Measurements from ENCODE around the gene NCAN. TPM values are rescaled to one million over a fixed set of nuclear protein-coding genes. Genes with fewer than 3 reads are reported as not detected.

The NCAN gene
- total RNA-seq, 2 donors from 2014 or later, result not detected

- intact Hi-C loops (cut with DNase I), result loop anchor here in 1 of 2 donors (10.0 kb wide), 1 partner anchor 133 kb away; the partner anchor contains the start of genes MAU2 and SUGP1
- ATAC-seq (peak; percentile 97), DNase-seq (peak; percentile 99)
Measured at GRCh38 chr19:19192078-19192882, 19.5 kb upstream of the NCAN start, which contains the start of the genes BORCS8 and RFXANK. Gene BORCS8, minus strand, starts transcription at chr19:19192152. Its CDS starts 35 bp downstream, at chr19:19192117. Gene RFXANK, plus strand, starts transcription at chr19:19192258. Its CDS starts 1,689 bp downstream, at chr19:19193947.

GRCh38 chr19:19192910-19193423 is 18.8 kb upstream of the NCAN start:
- intact Hi-C loops (cut with DNase I), result loop anchor here in 1 of 2 donors (10.0 kb wide), 1 partner anchor 132 kb away; the partner anchor contains the start of genes MAU2 and SUGP1
- DNase-seq (no peak), ATAC-seq (peak in 1 of 2 donors; percentile 1)

GRCh38 chr19:19193926-19194325 is 17.8 kb upstream of the NCAN start:
- DNase-seq, result no peak
- intact Hi-C loops (cut with DNase I), result loop anchor here in 1 of 2 donors (10.0 kb wide), 1 partner anchor 131 kb away; the partner anchor contains the start of genes MAU2 and SUGP1
- no peak for ATAC-seq

GRCh38 chr19:19201697-19202630 is 9.8 kb upstream of the NCAN start:
- DNase-seq (no peak), ATAC-seq (no peak)
- intact Hi-C loops (cut with DNase I), result no loop called here

GRCh38 chr19:19202707-19203011 is 9.1 kb upstream of the NCAN start:
- DNase-seq (no peak), ATAC-seq (peak in 1 of 2 donors; percentile 6)
- intact Hi-C loops (cut with DNase I), result no loop called here

- ATAC-seq (peak; percentile 94 to 96), DNase-seq (peak; percentile 96)
- intact Hi-C loops (cut with DNase I), result no loop called here
Measured at GRCh38 chr19:19203012-19203856, 8.5 kb upstream of the NCAN start, which contains the start of gene NR2C2AP. Gene NR2C2AP, minus strand, starts transcription at chr19:19203414. Its CDS starts 354 bp downstream, at chr19:19203060.

GRCh38 chr19:19204181-19204580 is 7.6 kb upstream of the NCAN start:
- intact Hi-C loops (cut with DNase I), result no loop called here
- ATAC-seq, result no peak

GRCh38 chr19:19205416-19206410 is 6.0 kb upstream of the NCAN start:
- ATAC-seq, result no peak

More at GRCh38 chr19:19204181-19204580, 7.6 kb upstream of the NCAN start:
- DNase-seq, result no peak

GRCh38 chr19:19206938-19207337 is 4.8 kb upstream of the NCAN start:
- ATAC-seq (no peak), DNase-seq (no peak)
- intact Hi-C loops (cut with DNase I), result no loop called here

More at GRCh38 chr19:19205416-19206410, 6.0 kb upstream of the NCAN start:
- no peak for DNase-seq
- intact Hi-C loops (cut with DNase I), result no loop called here

GRCh38 chr19:19207637-19208572 is 3.9 kb upstream of the NCAN start:
- intact Hi-C loops (cut with DNase I), result no loop called here
- ATAC-seq (no peak), DNase-seq (no peak)

- ATAC-seq (no peak), DNase-seq (no peak)
- intact Hi-C loops (cut with DNase I), result no loop called here
Measured at GRCh38 chr19:19209372-19209771, 2.4 kb upstream of the NCAN start.

GRCh38 chr19:19212916-19213315 is 1.2 kb downstream of the NCAN start:
- DNase-seq, result no peak
- intact Hi-C loops (cut with DNase I), result no loop called here
- no peak for ATAC-seq

- no peak for ATAC-seq
- DNase-seq, result no peak
- intact Hi-C loops (cut with DNase I), result no loop called here
Measured at GRCh38 chr19:19213426-19214158, 1.8 kb downstream of the NCAN start.

- intact Hi-C loops (cut with DNase I), result no loop called here
- DNase-seq (no peak), ATAC-seq (no peak)
Measured at GRCh38 chr19:19214159-19214490, 2.4 kb downstream of the NCAN start.

- intact Hi-C loops (cut with DNase I), result no loop called here
- peak; percentile 54 to 55 for ATAC-seq
- peak; percentile 51 for DNase-seq
Measured at GRCh38 chr19:19214892-19215291, 3.1 kb downstream of the NCAN start.

GRCh38 chr19:19215792-19216191 is 4.0 kb downstream of the NCAN start:
- intact Hi-C loops (cut with DNase I), result no loop called here
- DNase-seq (no peak), ATAC-seq (no peak)
